ENCODE results near the gene PCDH19. TPM values are rescaled to one million over a fixed set of nuclear protein-coding genes. Genes with fewer than 3 reads are reported as not detected.
"Not testable (repeated sequence)": the region's sequence is repeated elsewhere in the genome, so short reads cannot be mapped to it uniquely, and the experiment has no call there.

Gene PCDH19, protein sequence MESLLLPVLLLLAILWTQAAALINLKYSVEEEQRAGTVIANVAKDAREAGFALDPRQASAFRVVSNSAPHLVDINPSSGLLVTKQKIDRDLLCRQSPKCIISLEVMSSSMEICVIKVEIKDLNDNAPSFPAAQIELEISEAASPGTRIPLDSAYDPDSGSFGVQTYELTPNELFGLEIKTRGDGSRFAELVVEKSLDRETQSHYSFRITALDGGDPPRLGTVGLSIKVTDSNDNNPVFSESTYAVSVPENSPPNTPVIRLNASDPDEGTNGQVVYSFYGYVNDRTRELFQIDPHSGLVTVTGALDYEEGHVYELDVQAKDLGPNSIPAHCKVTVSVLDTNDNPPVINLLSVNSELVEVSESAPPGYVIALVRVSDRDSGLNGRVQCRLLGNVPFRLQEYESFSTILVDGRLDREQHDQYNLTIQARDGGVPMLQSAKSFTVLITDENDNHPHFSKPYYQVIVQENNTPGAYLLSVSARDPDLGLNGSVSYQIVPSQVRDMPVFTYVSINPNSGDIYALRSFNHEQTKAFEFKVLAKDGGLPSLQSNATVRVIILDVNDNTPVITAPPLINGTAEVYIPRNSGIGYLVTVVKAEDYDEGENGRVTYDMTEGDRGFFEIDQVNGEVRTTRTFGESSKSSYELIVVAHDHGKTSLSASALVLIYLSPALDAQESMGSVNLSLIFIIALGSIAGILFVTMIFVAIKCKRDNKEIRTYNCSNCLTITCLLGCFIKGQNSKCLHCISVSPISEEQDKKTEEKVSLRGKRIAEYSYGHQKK (N-terminal part only)
- 0.15 and 0.17 TPM in 2 replicates for total RNA-seq

GRCh38 chrX:100409610-100410590 is at the start of gene PCDH19:
Gene PCDH19, minus strand, starts transcription at chrX:100410273. Its CDS starts 1,676 bp downstream, at chrX:100408597.
- peak; percentile 13 for DNase-seq (ENCODE audit: low read depth)

DNA sequence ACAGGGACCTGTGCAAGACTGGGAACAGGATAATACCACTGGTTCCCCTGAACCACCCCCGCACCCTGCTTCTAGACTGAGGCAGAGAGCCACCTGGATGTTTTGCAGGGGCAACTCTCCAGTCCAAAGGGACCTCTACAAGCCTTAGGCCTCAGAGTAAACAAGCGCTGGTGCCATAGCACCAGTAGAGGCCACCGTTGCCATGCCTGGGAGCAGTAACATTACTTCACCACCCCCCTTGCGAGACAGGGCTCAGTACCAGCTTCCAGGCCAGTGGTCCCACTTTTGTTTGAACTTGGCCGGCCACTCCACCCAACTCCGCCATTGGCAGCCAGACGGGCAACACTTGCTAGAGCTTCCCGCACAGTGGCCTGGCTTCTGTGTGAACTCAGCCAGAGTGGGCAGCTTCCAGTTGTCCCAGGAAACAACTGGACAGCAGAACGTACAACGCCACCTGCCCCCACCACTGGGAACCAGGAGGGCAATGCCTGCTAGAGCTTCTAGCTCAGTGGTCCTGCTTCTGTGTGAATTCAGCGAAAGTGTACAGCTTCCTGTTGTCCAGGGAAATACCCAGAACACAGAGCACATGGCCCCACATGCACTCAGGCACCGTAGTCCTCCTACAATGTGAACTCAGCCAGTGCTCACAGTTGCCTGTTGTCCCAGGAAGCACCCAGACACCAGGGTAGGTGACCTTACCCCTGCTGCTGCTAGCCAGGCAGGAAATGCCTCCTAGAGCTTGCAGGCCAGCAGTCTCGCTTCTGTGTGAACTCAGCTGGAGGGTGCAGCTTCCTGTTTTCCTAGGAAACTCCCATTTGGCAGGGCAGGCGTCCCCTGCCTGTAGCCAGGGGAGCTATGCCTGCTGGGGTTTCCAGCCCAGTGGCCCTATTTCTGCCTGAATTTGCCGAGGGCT is 39.9 kb upstream of the PCDH19 start:
- DNase-seq (ENCODE audit: low read depth), result peak; percentile 0

GRCh38 chrX:100447655-100448397 is 37.8 kb upstream of the PCDH19 start:
- no peak for DNase-seq (ENCODE audit: low read depth)

DNA sequence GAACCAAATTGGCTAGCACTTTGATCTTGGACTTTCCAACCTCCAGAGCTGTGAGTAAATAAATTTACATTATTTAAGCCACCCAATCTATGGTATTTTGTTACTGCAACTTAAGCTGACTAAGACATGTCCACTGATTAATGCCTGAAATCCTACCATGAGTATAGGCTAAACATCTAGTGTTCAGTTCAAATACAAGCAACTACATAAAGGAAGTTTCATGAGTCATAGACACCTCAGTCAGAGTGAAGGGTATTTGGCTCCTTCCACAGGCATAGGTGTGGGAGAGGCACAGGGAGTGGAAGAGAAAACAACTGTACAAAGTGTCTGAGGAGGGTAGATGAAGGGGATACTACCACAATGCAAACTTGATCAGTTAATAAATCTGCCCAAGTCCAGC is 35.5 kb upstream of the PCDH19 start:
- no peak for DNase-seq (ENCODE audit: low read depth)

GRCh38 chrX:100441321-100441720 is 31.2 kb upstream of the PCDH19 start:
- DNase-seq (ENCODE audit: low read depth), result not testable (repeated sequence)

GRCh38 chrX:100440006-100440405 is 29.9 kb upstream of the PCDH19 start:
- DNase-seq (ENCODE audit: low read depth), result no peak

DNA sequence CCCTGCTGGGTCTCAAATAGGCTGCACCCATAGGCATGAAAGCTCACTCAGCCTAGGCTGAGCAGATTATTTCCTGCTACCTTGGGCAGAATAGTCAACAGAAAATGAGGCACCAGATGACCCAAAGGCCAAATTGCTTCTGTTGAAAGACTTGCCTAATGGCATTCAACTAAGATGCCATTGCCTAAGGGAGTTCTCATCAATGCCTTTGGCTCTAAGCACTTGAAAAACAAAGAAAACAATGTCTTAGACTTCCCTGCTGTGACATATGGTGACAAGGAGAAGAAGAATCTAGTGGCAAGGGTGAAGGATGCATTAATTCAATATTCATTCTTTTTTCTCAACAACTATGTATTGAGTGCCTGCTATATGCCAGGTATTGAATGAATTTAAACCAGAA is 25.7 kb upstream of the PCDH19 start:
- no peak for DNase-seq (ENCODE audit: low read depth)

DNA sequence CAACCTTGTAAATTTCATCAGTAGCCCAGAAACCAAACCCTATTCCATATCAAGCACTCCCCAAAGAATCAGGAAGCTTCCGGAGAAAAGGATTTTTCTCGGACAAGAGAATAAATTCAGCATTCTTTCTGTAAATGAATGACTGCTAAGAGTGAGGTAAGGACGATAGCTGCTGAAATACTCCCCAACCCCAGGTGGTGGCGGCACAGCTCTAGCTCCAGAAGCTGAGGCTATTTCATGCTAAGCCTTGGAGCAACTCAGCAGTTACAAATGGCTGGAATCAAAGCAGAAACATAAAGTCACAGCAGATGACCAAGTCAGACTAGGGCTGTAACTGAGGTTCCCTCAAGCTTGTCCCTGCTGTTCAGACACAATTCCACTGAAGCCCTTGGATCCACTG is 13.9 kb upstream of the PCDH19 start:
- DNase-seq (ENCODE audit: low read depth), result peak; percentile 2

DNA sequence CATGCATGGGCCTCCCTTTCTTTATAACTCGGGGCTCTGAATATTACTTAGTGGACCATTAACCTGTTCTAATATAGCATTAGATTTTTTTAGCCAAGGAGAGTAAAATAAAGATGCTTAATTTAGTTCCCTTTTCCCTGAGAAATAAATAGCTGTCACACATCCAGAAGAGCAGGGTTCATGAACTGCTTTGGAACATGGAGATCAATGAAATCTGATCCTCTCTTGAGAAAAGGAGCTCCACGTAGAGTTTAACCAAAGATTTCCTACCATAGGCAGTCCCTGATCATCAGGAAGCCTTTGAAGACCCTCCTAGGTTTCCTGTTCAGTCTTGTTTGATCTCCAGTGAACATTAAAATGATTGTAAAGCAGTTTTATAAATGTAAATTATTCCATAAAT is 8.5 kb upstream of the PCDH19 start:
- no peak for DNase-seq (ENCODE audit: low read depth)

GRCh38 chrX:100417681-100418080 is 7.6 kb upstream of the PCDH19 start:
- DNase-seq (ENCODE audit: low read depth), result no peak

GRCh38 chrX:100413229-100413628 is 3.2 kb upstream of the PCDH19 start:
- peak; percentile 34 for DNase-seq (ENCODE audit: low read depth)

- DNase-seq (ENCODE audit: low read depth), result no peak
Observed at GRCh38 chrX:100411802-100412715, 2.0 kb upstream of the PCDH19 start.

DNA sequence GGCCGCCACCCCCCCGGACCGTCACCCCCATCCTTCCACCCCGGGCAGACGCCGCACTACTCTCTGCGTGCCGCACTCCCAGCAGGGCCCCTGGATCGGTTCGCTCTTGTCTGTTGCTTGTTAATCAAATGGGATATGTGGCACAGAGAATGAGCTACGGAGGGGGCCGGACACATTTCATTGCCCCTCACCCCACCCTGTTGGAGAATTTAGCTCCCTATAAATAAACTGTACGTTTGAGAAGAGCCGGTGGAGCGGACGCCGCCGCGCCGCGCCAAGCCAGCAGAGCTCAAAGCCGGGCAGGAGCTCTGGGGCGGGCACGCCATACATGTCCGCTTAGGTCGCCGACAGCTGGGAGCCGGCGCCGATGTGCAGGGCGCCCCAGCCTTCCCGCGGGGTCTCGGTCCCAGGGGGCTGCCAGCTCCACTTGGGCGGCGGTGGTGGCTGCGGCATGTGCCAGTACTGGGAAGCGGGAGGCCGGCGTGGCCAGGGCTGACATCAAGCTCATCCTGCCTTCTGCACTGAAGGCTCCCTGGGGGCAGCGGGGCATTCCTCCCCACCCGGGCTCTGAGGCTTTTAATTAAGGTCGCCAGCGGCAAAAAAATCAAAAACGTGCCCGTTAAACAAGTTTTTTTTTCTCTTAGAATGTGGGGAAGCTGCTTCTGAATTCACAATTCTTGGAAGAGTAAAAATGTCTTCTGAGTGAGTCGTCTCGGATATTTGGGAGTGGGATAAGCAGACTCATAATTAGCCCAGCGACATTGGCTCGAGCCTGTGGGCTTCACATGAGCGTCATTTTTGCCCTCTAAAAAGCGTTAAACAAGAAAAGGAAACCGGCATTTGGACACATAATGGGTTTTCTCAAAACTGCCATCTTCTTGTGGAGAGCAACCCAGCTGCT is 1.1 kb upstream of the PCDH19 start:
- no peak for DNase-seq (ENCODE audit: low read depth)

DNA sequence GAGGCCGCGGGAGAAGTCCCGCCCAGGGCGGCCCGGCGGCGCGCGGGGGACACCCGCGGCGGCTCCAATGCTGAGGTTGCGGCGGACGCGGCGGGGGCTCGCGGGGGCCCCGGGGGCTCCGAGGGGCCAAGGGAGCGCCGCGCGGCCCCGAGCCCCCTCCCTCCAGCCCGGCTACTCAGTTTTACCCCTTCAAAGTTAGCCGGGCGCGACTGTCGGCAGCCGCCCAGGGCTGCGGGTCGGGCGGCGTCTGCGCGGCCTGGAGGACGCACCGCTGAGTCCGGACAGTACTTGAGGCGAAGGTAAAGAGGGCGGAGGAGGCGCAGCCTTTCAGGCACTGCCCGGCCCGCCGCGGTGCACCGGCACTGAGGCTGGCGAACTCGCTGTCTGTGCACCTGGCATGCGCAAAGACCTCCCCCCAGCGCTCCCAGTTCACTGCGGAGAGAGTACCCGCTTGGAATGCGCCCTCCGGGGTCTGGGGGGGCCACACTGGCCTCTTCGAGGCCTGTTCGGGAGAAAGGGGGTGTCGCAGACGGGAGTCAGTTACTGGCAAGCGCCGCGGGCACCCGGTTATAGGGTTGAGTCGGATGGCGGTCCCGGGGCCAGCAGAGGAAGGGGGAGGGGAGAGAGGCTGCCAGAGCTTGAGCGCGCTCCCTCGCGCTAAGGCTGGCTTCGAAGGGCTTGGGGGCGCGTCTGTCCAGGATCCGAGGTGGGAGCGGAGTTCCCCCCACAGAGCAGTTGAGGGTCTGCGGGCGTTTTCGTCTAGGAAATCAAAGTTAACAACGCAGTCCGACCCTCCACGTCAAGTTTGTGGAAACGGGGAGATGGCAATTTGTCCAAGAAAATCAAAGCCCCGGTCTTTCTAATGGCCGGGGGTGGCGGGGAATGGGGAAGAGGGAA is 1.1 kb downstream of the PCDH19 start:
- DNase-seq (ENCODE audit: low read depth), result no peak

DNA sequence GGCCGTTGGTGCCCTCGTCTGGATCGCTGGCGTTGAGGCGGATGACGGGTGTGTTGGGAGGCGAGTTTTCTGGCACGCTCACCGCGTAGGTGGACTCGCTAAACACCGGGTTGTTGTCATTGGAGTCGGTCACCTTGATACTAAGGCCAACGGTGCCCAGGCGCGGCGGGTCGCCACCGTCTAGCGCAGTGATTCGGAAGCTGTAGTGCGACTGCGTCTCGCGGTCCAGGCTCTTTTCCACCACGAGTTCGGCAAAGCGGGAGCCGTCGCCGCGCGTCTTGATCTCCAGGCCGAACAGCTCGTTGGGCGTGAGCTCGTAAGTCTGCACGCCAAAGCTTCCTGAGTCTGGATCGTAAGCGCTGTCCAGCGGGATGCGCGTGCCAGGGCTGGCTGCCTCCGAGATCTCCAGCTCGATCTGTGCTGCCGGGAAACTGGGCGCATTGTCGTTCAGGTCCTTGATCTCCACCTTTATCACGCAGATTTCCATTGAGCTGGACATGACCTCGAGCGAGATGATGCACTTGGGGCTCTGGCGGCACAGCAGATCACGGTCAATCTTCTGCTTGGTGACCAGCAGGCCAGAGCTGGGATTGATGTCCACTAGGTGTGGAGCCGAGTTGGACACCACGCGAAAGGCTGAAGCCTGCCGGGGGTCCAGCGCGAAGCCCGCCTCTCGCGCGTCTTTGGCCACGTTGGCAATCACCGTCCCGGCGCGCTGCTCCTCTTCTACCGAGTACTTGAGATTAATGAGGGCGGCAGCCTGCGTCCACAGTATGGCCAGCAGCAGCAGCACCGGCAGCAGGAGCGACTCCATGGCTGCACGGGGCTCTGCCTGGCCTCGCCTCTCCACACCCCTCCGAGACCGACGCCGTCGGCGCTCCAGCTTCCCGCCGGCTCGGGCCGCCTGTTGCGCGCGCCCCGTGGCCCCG is 2.0 kb downstream of the PCDH19 start:
- no peak for DNase-seq (ENCODE audit: low read depth)

Measured in renal cortical epithelial cell (primary cell).